GM18526 (cell line): ENCODE data around the gene PRICKLE4.

Source experiments
- POLR2A ChIP-seq: IDR thresholded peaks from 3 replicates; pipeline ENCODE4 v1.6.1; 2011; ENCODE audit not compliant: insufficient read length; ENCODE audit errors: extremely low read depth

Gene PRICKLE4

DNA sequence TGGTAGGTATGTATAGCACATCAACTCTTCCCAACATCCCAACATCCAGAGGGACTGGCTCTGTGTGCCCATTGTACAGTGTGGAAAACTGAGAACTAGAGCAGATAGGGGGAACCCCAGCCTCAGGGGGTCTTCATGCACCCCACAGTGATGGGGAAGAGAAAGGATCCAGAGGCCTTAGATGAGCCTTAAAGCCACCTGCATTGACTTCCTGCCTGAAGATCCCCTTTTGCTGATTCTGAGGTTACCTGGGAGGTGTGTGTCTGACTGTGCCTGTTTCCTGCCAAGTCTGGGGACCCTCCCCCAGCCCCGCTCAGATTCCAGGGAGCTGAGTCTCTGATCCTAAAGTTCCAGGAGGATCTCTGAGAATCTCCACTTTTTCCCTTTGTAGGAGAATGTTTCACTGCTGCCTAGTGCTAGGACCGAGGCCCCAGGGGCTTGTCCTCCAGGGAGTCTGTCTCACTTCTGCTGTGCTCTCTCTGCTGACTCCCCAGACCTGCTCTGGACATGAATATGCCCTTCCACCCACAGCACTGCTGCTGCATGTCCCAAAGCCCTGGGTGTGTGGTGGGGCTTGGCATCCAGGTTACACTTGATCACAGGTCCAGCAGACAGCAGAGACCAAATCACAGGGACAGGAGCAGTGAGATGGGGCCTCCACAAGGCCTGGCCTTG is 20.5 kb upstream of the PRICKLE4 start:
- TF ChIP-seq POLR2A = no peak

DNA sequence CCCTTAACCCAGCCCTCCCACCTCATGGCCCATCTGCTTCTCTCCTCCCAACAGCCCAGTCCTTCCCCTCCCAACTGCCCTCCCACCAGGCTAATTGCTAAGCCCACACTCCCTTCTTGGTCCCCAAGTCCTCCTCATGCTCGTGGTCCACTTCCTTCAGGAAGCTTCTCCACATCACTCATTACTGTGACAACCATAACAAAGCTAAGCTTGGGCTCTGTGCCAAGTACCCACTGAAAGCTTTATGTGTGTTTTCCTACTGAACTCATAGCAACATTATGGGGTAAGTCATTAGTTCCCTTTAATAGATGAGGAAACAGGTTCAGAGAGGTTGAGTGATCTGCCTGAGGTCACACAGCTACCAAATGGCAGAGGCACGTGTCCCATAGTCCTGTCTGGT is 17.1 kb upstream of the PRICKLE4 start:
- TF ChIP-seq POLR2A = no peak

DNA sequence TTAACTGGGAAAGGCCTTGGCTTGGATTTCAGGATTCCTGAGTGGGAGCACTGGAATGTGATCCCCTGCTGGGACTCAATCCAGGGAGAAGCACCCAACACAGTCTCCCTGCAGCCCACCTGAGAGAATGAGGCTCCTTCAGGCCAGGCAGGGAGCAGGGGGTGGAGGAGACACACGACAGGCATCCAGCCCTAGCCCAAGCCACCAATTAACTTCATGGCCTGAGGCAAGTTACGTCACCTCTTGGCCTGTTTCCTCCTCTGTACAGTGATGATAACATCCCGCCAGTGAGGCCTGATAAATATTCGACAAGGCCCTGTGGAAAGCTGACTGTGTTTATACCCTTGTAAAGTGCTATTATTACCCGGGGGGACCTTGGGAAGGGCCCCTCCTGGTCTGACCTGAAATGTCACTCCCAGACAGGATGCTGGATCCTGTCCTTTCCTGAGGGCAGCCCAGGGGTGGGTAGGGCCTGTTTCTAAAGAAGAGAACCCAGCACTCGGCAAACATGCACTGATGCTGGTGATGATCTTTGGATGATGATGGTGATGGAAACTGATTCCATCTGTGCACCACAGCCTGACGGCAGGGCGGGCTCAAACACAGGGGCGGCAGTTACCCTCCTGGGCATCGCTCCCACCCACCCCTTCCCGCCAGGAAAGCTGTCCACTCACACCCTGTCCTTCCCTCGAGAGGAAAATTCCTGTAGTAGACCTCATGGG is 13.3 kb upstream of the PRICKLE4 start:
- no peak for TF ChIP-seq POLR2A

DNA sequence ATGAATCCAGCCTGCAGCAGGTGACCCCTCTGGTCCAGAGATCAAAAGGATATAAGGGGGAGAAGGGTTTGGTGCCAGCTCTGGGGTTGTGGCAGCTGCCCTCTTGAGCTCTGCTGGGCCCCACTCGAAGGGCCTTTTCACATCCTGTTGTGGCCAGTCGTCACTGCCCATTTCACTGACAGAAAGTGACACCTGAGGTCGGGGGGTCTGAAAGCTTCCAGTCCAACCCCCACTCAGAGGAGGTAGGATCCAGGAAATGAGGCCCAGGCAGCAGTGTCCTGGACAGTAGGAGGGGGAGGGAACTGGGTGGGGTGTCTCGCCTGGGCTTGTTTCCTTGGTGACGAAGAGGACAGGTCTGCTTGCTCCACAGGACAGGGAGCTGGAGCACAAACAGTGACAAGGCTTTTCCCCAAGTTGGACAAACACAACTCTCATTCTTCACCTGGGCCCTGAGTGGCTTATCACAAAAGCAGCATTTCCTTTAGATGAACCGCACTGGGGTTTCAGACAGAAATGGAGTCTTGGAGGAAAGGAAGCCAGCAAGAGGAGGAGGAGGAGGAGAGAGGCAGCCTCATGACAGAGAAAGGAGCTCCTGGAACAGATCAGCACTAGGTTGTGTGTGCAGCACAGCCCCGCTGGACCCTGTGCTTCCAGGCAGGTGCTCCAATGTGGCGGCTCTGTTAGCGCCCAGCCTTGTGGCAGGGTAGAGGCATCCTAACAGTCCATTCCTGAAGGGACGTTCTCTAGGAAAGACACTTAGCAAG is 11.9 kb upstream of the PRICKLE4 start:
- TF ChIP-seq POLR2A = no peak

DNA sequence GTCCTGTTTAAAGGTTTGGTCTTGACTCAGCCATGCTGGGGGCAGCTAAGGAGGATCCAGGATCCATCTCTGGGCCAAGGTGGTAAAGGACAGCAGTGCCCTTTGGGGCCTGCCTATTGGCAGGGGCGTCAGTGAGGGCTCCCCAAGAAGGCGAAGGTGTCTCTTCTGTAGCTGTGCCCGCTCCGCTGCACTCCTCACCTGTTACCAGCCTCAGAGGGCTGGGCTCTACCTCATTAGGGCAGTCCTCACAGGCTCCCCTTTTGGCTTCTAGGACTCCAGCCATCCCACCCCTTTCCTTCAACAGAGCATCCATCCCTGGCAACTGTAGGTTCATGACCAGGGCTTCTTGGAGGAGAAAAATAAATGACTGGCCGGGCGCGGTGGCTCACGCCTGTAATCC is 11.2 kb upstream of the PRICKLE4 start:
- TF ChIP-seq POLR2A = no peak

DNA sequence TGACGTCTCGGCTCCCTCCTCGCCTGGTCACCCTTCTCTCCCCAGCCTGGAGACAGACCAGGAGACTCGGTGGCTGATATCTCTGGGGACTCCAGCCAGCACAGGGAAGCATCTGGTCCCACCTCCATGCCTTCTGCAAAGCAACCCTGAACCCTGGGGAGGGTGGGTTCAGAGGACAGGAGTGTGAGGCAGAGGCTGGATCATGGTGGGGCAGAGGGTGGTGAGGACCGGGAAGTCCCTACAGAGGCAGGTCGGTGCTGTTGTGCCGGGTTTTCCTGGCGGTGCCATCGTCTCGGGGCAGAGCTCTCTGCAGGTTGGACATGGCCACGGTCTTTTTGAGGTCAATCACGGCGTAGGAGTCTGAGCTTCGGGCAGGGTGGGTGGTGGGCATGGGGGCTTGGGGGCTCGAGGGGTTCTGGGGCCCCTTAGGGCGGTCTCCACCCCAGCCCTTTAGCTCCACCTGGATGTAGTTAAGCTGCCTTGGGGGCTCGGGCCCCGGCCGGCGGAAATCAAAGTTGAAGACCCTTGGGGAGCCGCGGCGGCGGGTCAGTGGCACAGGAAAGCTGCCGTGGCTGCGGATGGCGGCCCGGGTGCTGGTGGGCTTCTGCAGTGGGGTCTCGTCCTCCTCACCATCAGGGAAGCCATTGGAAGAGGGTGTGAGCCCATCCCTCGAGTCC is 10.1 kb upstream of the PRICKLE4 start:
- no peak for TF ChIP-seq POLR2A

DNA sequence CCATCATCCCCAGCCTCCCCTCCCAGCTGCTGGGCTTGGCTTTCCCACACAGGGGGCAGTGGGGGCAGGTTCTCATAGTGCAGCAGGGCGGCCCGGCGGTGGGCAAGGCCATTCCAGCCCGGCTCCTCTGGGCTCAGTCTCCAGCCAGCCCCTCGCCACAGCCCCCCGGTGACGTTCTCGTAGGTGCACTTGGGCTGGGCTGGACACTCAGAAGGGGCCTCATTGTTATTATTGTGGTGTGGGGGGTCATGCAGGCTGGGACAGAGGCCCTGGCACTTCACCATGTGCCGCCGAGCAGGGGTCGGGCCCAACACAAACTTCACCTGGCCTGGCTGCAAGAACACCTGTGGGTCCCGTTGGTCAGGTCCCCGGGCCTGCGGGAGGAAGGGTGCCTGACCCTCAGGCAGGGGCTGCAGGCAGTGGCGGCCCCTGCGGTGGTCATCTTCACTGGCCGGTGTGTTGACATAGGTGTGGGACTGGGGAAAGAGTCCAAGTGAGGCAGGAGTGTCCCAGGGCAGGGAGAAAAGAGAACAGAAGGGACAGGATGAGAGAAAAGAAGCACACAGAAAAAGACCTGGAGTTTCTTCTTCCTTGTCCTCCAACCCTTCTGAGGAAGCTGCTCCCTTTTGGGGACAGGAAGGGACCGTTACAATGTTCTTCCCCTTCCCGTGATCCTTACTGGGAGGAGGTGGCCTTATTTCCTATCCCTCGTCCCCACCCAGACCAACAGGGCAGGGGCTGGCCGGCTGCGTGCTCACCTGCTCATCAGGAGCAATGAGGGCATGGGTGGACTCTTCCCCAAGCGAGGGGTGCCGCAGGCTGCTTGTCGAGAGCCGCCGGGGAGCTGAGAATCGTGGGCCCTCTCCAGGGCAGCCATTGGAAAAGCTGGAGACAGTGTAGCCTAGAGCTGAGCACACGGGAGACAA is 9.3 kb upstream of the PRICKLE4 start:
- no peak for TF ChIP-seq POLR2A

DNA sequence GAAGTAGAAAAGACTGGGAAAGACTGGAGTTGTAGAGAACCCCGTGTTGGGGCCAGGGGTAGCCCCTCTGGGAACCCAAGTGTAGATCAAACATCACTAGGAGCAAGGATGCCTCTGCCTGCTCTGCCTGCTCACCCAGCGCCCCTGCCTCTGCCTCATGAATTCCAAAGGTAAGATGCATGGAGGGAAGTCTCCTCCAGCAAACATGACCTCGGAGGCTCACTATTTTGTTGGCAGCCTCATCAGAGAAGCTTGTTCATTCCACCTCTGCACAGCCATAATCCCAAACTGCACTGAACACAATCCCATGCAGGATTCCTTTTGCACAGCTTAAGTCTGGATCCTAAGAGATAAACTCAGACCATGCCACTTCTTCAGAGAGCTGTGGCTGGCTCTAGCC is 5.7 kb upstream of the PRICKLE4 start:
- TF ChIP-seq POLR2A = no peak

DNA sequence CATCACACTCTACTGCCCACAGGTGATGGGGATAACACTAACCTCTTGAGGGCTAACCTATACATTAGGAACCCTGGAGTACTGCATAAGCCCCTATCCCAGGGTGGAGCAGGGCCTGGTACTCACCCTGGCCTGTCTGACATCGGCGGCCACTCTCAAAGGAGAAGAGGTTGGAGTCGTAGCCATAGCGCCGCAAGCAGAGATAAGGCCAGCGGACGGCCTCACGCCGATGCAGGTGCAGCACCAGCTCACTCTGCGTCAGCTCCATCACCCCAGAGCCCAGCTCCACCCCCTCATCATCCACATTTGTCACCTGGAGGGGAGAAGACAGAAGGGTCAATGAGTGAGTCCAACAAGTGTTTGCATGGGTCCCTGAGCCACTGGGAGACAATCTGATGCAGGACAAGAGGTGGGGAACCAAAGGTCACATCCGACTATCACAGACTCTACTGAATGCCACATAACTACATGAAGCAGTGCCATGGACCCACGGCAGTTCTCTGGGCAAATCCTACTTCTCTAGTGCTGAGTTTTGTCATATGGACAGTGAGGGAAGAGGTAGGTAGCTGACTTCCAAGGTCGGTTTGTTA is 5.2 kb upstream of the PRICKLE4 start:
- no peak for TF ChIP-seq POLR2A

DNA sequence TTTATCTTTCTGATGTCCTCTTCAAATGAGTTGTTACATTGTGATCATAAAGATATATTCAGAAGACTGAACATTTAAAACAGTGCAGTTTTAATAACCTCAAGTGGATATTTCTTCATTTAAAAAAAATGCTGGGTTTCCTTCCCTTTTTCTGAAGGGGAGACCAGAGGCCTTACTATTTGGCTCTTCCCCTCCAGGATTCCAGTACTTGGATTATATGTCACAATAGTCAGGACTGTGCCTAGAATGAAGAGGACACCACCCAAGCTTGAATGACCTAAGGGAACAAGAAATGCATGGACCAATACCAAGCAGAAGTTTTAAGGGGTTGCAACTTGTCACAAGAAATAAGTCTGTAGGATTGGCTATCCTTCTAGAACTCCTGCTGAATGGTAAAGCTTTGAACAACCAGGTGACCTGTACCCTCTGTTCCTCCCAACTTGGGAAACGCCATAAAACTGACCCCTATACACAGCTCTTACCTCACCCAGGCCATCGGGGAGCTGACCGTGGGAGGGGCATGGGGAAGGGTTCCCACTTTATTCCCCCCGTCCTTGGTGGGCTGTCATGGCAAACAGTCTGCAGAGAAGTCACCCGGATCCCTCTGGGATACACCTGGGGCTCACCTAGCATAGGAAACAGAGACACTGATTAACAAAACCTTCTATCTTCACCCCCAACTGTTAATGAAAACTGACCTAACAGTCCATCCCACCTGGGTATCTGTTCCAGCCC is 2.9 kb upstream of the PRICKLE4 start:
- TF ChIP-seq POLR2A = no peak

DNA sequence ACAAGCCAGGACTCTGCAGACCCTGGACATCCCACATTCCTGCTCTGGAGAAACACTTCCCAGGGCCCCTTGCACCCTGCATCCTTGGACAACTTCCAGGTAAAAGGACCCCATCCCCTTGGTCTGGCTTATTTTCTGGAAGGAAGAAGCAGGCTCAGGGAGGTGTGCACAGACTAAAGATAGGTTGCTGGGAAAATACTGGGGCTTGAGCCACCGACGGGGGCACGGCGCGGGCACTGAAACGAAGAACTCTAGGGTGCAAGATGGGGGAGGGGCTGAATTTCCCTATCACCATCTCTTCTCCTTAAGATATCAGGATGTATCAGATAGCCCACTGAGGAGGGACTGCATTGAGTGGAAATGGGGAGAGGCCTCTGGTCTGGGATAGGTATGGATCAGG is 1.7 kb upstream of the PRICKLE4 start:
- no peak for TF ChIP-seq POLR2A

DNA sequence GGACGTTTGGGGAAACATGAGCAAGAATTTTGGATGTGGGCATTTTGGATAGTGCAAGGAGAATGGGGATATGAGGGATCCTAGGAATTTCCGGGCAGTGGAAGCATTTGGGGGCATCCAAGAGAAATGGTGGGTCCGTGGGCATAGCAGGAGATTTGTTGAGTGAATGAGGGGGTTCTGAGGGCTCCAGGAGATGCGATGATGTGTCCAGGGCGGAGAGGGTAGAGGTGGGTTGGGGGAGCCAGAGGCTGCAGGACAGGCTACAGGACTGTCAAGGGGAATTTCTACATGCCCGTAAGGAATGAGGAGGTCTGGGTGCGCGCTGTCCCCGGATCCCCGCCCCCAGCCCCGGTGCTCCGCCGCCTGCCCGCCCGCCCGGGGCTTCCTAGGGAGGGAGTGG is 1.2 kb upstream of the PRICKLE4 start:
- TF ChIP-seq POLR2A = no peak

DNA sequence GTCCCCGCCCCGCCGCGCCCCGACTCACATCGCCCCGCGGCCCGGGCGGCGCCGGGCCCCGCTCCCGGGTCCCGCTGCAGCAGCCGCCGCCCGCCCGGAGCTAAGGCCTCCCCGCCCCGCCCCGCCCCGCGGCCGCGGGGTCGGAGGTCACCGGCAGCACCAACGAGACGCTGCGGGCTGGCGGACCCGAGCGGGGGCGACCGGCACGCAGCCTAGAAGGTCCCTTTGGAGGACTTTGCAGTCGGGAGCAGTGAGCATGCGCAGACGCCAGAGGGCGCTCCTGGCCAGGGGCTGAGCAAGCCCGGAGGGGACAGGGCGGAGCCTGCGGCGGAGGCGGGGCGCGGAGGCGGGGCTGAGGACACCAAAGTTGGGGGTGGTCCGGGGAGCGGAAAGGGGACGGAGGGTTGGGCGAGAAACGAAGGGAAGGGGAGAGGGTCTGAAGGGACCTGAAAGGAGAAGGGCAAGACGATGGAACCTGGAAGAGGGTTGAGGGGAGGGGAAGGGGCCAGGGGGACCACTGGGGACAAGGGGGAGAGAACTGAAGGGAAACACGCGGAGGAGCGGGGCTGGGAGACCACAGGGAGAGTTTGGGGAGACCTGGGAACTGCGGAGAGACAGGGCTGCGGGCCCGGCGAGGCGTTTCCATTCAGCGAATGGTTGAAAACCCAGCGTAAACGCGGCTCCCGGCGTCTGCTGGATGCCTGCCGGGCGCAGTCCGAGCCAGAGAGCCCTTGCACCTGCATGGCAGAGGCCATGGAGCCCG is 613 bp upstream of the PRICKLE4 start, which contains the start of gene FRS3:
FRS3 (minus strand) TSS at position 113 of the 763 bp plus-strand sequence. CDS start 2,913 bp downstream, outside the sequence.
- TF ChIP-seq POLR2A = peak; percentile 43

DNA sequence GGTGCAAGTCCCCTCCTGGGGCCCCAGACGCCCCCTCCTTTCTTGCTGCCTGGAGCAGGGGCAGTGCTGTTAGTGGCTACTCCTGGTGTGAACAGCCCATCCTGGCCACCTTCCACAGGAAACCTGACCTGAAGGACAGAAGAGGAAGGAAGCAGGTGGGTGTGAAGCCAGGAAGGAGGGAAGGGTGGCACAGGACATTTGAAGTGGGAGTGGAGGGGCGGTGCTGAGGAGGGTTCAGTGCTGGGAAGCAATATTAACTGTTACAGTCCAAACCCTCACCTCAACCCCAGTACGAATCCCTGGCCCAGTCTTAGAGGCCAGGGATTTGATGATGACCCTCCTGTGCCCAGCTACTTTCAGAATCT is 766 bp downstream of the PRICKLE4 start:
- TF ChIP-seq POLR2A = no peak
